ENCODE results near the gene TRPM5. TPM values are rescaled to one million over a fixed set of nuclear protein-coding genes. Genes with fewer than 3 reads are reported as not detected.
A peak's percentile ranks its signal among the peaks of the same experiment; 100 is the strongest.

TRPM5 gene
- total and polyA plus RNA-seq, 9 of the 15 experiments (the other 6 are each of a cell fraction or from before 2014, with no cell fraction given) = not detected

GRCh38 chr11:2402106-2402505, 42.2 kb downstream of the TRPM5 start:
- H3K4me3 ChIP-seq = peak overlapping the region; percentile 87
- ATAC-seq (no peak), FAIRE-seq (no peak), DNase-seq (ENCODE audit: extremely low read depth in 1 of 4, low spot score in 3 of 4) (no peak)
- peaks cover 28% of the 10 kb centered on the region for H3K79me2 ChIP-seq (ENCODE audit: control insufficient read depth, insufficient read depth, low read length)
- TF ChIP-seq ZNF407 (IDR thresholded peaks at IDR 0.05; ENCODE audit: low read depth) (no peak), FUS (optimal IDR thresholded peaks at IDR 0.05; ENCODE audit: low read depth, low read length) (no peak), ZNF263 (CRISPR knock-in tag; IDR thresholded peaks at IDR 0.05; ENCODE audit: borderline replicate concordance) (no peak), MTA2 (IDR thresholded peaks at IDR 0.05; ENCODE audit: low read depth) (no peak), RBFOX2 (IDR thresholded peaks at IDR 0.05; ENCODE audit: low read depth, low read length) (0 out of 2 replicates have a peak, but pooled peaks have one; percentile 7), FOXM1 (IDR thresholded peaks at IDR 0.05; ENCODE audit: low read depth) (no peak), FOXM1 (CRISPR knock-in tag; IDR thresholded peaks at IDR 0.05; ENCODE audit: low read depth) (no peak), HOMEZ (CRISPR knock-in tag; IDR thresholded peaks at IDR 0.05) (no peak), CC2D1A (IDR thresholded peaks at IDR 0.05) (no peak), ZBTB1 (CRISPR knock-in tag; IDR thresholded peaks at IDR 0.05; ENCODE audit: borderline replicate concordance, low read depth) (no peak)
- H3K4me1 ChIP-seq (replicated peaks in 1 of 2; ENCODE audit: control insufficient read depth in 2 of 2, insufficient read depth in 2 of 2, low read length in 2 of 2) = peaks cover 12 to 75% of the 10 kb centered on the region in 2 experiments; a peak in 4 of 5 replicates
- in situ Hi-C loops (cut with MboI) (no loop called here), intact Hi-C loops (cut with micrococcal nuclease) (loop anchor here (5.0 kb wide), 1 partner anchor 95 kb away; no protein-coding TSS in a partner anchor)
- H3K9me3 ChIP-seq (replicated peaks; ENCODE audit: control insufficient read depth, insufficient read depth, low read depth, low read length) = no peaks in the 10 kb centered on the region
- peak overlapping the region; percentile 94 to 95; a peak in 3 of 4 replicates for H3K9ac ChIP-seq (ENCODE audit: insufficient read depth in 1 of 2, low read depth in 2 of 2, low read length in 2 of 2)
- no peak overlapping the region for H2AFZ ChIP-seq (ENCODE audit: low read depth, low read length)
- no TSS peak for BruUV-seq (replicated peaks)
- H3K27ac ChIP-seq (ENCODE audit: extremely low read depth, low read depth, low read length) = no peak overlapping the region
- ChIA-PET CTCF (ENCODE audit: low intra/inter-chr PET ratio) (no interaction called here), POLR2A (interaction anchor here (0.6 to 1.1 kb wide), 4 partner anchors 9 to 99 kb away, joined by 3 read pairs; no protein-coding TSS in a partner anchor)
- no peaks in the 10 kb centered on the region; the same call in 1 of the 2 replicates for H4K20me1 ChIP-seq (replicated peaks; ENCODE audit: control insufficient read depth, insufficient read depth, low read length)
- H3K27me3 ChIP-seq (ENCODE audit: control insufficient read depth in 2 of 2, insufficient read depth in 2 of 2, low read length in 2 of 2) = peaks cover 0 to 6% of the 10 kb centered on the region in 2 experiments; a peak in 2 of 5 replicates
- WGBS (ENCODE audit: insufficient coverage, low coverage, missing lambda C conversion rate) = 91% methylated on average over 7 of the region's 13 CpGs
- peak overlapping the region; percentile 95 for H3K4me2 ChIP-seq (ENCODE audit: insufficient read depth, low read length)
- H3K36me3 ChIP-seq (ENCODE audit: control insufficient read depth, insufficient read depth, low read length) = peaks cover 32% of the 10 kb centered on the region; the same call in 1 of the 3 replicates
- no peaks in the 10 kb centered on the region for H3K9me1 ChIP-seq (ENCODE audit: control insufficient read depth, insufficient read depth, low read length)

All from K562 (cell line).